Activated CD4-positive, alpha-beta memory T cell treated with anti-CD3 and anti-CD28 coated beads, Interleukin-2, amount 10 ng/mL, durations not matched to agents 7 days and 5 days (primary cell): Measurements from ENCODE around the gene ZNF575. TPM values are rescaled to one million over a fixed set of nuclear protein-coding genes. Genes with fewer than 3 reads are reported as not detected.

Experiments
- CTCF ChIA-PET: fragments of 350-600 bp; sonication (Branson Sonifier 250); formaldehyde crosslinking; loops from one replicate; lab custom pipeline; 2021; ENCODE audit warnings: antibody characterized with exemption, inconsistent platforms; lab: Charles Lee
- POLR2A ChIA-PET: fragments of 350-600 bp; sonication (Branson Sonifier 250); formaldehyde crosslinking; loops from one replicate; lab custom pipeline; 2021; ENCODE audit warnings: antibody characterized with exemption; lab: Charles Lee
- DNase-seq: peaks from one replicate; pipeline ENCODE4 v3.0.0-alpha.2; 2020
- H3K27ac Mint-ChIP-seq: one replicate; pipeline ENCODE4 v1.8.0; 2021; ENCODE audit warnings: mild to moderate bottlenecking, mixed read lengths
- H3K27me3 Mint-ChIP-seq: one replicate; pipeline ENCODE4 v1.8.0; 2021; ENCODE audit warnings: mixed read lengths
- H3K36me3 Mint-ChIP-seq: one replicate; pipeline ENCODE4 v1.8.0; 2021; ENCODE audit warnings: low read depth, mixed read lengths
- H3K4me1 Mint-ChIP-seq: one replicate; pipeline ENCODE4 v1.8.0; 2021; ENCODE audit warnings: mixed read lengths
- H3K4me3 Mint-ChIP-seq: one replicate; pipeline ENCODE4 v1.8.0; 2021; ENCODE audit warnings: mild to moderate bottlenecking, mixed read lengths
- H3K9me3 Mint-ChIP-seq: one replicate; pipeline ENCODE4 v1.8.0; 2021; ENCODE audit warnings: mixed read lengths
- total RNA-seq, 2 experiments: library from RNA; stranded (reverse); gene quantifications; one replicate each; pipeline ENCODE4 v1.2.3, GENCODE V29; 2021

ZNF575 gene
- 1 to 10 TPM; 4.1 to 4.8 TPM for total RNA-seq

DNA sequence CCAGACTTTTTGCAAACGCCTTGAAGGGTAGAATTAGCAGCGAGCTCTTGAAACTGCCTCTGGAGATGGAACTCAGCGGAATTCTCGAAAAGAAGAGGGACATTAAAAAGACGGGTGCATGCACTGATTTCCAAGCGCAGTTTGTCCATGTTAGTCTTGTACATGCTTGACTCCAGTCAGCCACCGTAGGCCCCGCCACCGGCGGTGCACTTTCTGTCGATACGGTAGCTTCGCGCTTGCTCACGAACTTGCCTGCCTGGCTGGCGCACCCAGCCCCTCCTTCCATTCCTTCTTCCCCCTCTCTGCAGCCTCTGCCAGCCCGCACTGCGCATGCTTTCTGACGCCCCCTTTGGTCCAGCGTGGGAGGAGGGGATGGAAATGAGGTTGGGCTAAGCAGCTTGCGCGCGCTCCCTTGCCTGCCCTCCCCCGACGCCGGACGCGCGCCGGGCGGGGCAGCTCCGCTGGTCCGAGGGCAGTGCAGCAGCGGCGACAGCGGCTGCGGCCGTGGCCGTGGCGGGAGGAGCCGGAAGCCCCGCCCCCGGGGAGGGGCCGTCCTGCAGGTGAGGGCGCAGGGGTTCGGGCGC lies at the start of gene ZNF575:
Gene ZNF575 (plus strand): TSS at position 227 of the 584 bp plus-strand sequence. CDS start 1,235 bp downstream, outside the sequence.
- DNase-seq: peak; percentile 89
- POLR2A ChIA-PET: interaction anchor here (0.6 to 3.0 kb wide), 18 partner anchors 9 to 221 kb away, joined by 3 to 27 read pairs (median 4); partner anchors contain the start of genes IRGQ, PHLDB3, PINLYP and SMG9
- H3K4me1 Mint-ChIP-seq: peaks cover 26% of the 10 kb centered on the region
- H3K4me3 Mint-ChIP-seq: peak within 1 kb of the TSS; percentile 86
- no peaks in the 10 kb centered on the region for H3K27me3 Mint-ChIP-seq
- CTCF ChIA-PET: interaction anchor here (0.6 to 3.7 kb wide), 10 partner anchors 8 to 192 kb away, joined by 3 to 27 read pairs (median 5); partner anchors contain the start of gene PLAUR
- H3K36me3 Mint-ChIP-seq: peaks cover 14% of the 10 kb centered on the region
- H3K9me3 Mint-ChIP-seq: no peaks in the 10 kb centered on the region
- H3K27ac Mint-ChIP-seq: peak within 1 kb of the TSS; percentile 98

GRCh38 chr19:43483281-43483680 lies 49.7 kb upstream of the ZNF575 start:
- DNase-seq: no peak
- Mint-ChIP-seq H3K27ac (no peak overlapping the region), H3K4me1 (no peaks in the 10 kb centered on the region), H3K36me3 (no peaks in the 10 kb centered on the region), H3K4me3 (no peak overlapping the region), H3K27me3 (no peaks in the 10 kb centered on the region), H3K9me3 (no peaks in the 10 kb centered on the region)
- CTCF ChIA-PET: interaction anchor here (0.6 to 1.7 kb wide), 3 partner anchors 37 to 54 kb away, joined by 3 to 6 read pairs (median 3); no protein-coding TSS in a partner anchor
- POLR2A ChIA-PET: interaction anchor here (0.9 kb wide), 1 partner anchor 21 kb away, joined by 3 read pairs; no protein-coding TSS in a partner anchor

DNA sequence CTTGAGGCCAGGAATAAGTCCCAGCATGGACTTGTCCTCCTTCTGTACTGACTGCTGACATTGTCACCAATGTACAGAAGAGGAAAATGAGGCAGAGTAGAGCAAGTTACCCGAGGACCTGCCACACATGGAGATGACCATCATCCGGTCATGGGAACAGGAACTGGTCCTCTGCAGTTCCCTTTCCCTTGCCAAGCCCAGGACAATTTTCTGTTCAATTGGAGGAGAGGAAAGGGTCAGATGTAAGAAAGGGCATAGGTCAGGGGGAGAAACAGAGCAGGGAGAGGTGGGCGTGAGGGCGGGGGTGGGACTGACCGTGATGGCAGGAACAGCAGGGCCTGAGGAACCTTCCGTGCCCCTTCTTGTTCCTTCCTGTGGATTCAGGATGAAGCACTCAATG lies 47.0 kb upstream of the ZNF575 start:
- no peak overlapping the region for H3K4me3 Mint-ChIP-seq
- no peaks in the 10 kb centered on the region for H3K36me3 Mint-ChIP-seq
- H3K4me1 Mint-ChIP-seq: no peaks in the 10 kb centered on the region
- no peak for DNase-seq
- H3K27ac Mint-ChIP-seq: no peak overlapping the region
- H3K27me3 Mint-ChIP-seq: no peaks in the 10 kb centered on the region
- ChIA-PET POLR2A (no interaction called here), CTCF (no interaction called here)
- no peaks in the 10 kb centered on the region for H3K9me3 Mint-ChIP-seq

GRCh38 chr19:43486412-43486811 lies 46.6 kb upstream of the ZNF575 start:
- Mint-ChIP-seq H3K27me3 (no peaks in the 10 kb centered on the region), H3K9me3 (no peaks in the 10 kb centered on the region), H3K27ac (no peak overlapping the region), H3K36me3 (no peaks in the 10 kb centered on the region), H3K4me1 (no peaks in the 10 kb centered on the region), H3K4me3 (no peak overlapping the region)
- DNase-seq: no peak
- CTCF ChIA-PET: no interaction called here
- POLR2A ChIA-PET: no interaction called here

DNA sequence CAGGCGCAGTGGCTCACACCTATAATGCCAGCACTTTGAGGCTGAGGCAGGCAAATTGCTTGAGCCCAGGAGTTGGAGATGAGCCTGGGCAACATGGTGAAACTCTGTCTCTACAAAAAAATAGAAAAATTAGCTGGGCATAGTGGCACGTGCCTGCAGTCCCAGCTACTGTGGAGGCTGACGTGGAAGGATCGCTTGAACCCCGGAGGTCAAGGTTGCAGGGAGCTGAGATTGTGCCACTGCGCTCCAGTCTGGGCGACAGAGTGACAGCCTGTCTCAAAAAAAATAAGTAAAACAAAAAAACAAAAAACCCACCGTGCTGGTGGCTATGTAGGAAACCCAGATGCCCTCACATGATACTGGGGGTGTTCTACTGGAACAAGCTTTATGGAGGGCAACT lies 44.8 kb upstream of the ZNF575 start:
- no peak overlapping the region for H3K4me3 Mint-ChIP-seq
- no peaks in the 10 kb centered on the region for H3K9me3 Mint-ChIP-seq
- no peaks in the 10 kb centered on the region for H3K36me3 Mint-ChIP-seq
- H3K27me3 Mint-ChIP-seq: no peaks in the 10 kb centered on the region
- POLR2A ChIA-PET: no interaction called here
- H3K27ac Mint-ChIP-seq: no peak overlapping the region
- no peak for DNase-seq
- CTCF ChIA-PET: no interaction called here
- no peaks in the 10 kb centered on the region for H3K4me1 Mint-ChIP-seq

GRCh38 chr19:43489310-43489709 lies 43.7 kb upstream of the ZNF575 start:
- CTCF ChIA-PET: no interaction called here
- H3K9me3 Mint-ChIP-seq: no peaks in the 10 kb centered on the region
- DNase-seq: no peak

DNA sequence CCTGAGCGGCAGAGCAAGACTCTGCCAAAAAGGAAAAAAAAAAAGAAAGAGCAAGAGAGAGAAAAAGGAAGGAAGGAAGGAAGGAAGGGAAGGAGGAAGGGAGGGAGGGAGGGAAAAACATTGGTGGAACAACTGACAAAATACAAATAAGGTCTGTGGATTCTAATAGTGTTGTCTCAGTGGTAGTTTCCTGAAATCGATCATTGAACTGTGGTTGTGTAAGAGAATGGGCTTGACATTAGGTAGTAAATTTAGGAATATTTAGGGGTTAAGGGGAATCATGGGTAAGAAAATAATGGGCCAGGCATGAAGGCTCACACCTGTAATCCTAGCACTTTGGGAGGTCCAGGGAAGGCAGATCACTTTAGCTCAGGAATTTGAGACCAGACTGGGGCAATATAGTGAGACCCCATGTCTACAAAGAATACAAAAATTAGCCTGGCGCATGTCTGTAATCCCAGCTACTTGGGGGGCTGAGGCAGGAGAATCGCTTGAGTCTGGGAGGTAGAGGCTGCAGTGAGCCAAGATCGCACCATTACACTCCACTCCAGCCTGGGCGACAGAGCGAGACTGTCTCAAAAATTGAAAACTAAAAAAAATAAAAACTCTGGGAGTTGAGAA lies 42.9 kb upstream of the ZNF575 start:
- CTCF ChIA-PET: interaction anchor here (1.1 to 1.4 kb wide), 3 partner anchors 10 to 54 kb away, joined by 3 to 5 read pairs (median 3); no protein-coding TSS in a partner anchor
- no peak overlapping the region for H3K27ac Mint-ChIP-seq

More at GRCh38 chr19:43489310-43489709, 43.7 kb upstream of the ZNF575 start:
- Mint-ChIP-seq H3K4me3 (no peak overlapping the region), H3K27me3 (no peaks in the 10 kb centered on the region), H3K4me1 (no peaks in the 10 kb centered on the region), H3K36me3 (peaks cover under 1% of the 10 kb centered on the region), H3K27ac (no peak overlapping the region)
- POLR2A ChIA-PET: no interaction called here

GRCh38 chr19:43490759-43491158 lies 42.2 kb upstream of the ZNF575 start:
- Mint-ChIP-seq H3K27ac (no peak overlapping the region), H3K36me3 (peaks cover 7% of the 10 kb centered on the region), H3K9me3 (no peaks in the 10 kb centered on the region), H3K4me3 (no peak overlapping the region), H3K4me1 (no peaks in the 10 kb centered on the region), H3K27me3 (no peaks in the 10 kb centered on the region)
- no peak for DNase-seq
- ChIA-PET POLR2A (interaction anchor here (1.2 kb wide), 2 partner anchors 13 to 27 kb away, joined by 3 to 4 read pairs; partner anchors contain the start of gene PHLDB3), CTCF (interaction anchor here (1.1 to 1.4 kb wide), 3 partner anchors 10 to 55 kb away, joined by 3 to 5 read pairs (median 3); no protein-coding TSS in a partner anchor)

More for the DNA sequence above, 42.9 kb upstream of the ZNF575 start:
- Mint-ChIP-seq H3K4me1 (no peaks in the 10 kb centered on the region), H3K36me3 (peaks cover 4% of the 10 kb centered on the region), H3K27me3 (no peaks in the 10 kb centered on the region), H3K4me3 (no peak overlapping the region), H3K9me3 (no peaks in the 10 kb centered on the region)
- DNase-seq: no peak
- POLR2A ChIA-PET: interaction anchor here (1.2 kb wide), 2 partner anchors 14 to 26 kb away, joined by 3 to 4 read pairs; partner anchors contain the start of gene PHLDB3

DNA sequence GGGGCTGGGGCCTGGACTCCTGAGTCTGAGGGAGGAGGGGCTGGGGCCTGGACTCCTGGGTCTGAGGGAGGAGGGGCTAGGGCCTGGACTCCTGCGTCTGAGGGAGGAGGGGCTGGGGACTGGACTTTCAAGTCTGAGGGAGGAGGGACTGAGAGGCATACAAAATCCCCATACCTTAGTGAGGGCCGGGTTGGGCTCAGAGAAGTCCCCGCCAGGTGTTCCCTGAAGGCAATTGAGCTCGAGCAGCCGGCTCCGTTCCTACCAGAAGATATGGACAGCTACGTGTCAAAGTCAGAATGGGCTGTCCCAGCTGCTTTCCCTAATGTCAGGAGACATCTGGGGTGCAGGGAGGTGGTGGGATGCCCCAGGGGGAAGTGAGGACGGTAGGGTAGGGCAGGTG lies 37.9 kb upstream of the ZNF575 start:
- POLR2A ChIA-PET: no interaction called here
- H3K27me3 Mint-ChIP-seq: no peaks in the 10 kb centered on the region

GRCh38 chr19:43496960-43497359 lies 36.0 kb upstream of the ZNF575 start:
- no peak overlapping the region for H3K27ac Mint-ChIP-seq
- DNase-seq: no peak
- H3K4me3 Mint-ChIP-seq: no peak overlapping the region
- peaks cover 1% of the 10 kb centered on the region for H3K4me1 Mint-ChIP-seq
- CTCF ChIA-PET: interaction anchor here (2.0 kb wide), 1 partner anchor 23 kb away, joined by 8 read pairs; no protein-coding TSS in a partner anchor
- H3K36me3 Mint-ChIP-seq: peaks cover 10% of the 10 kb centered on the region
- no peaks in the 10 kb centered on the region for H3K27me3 Mint-ChIP-seq
- no peaks in the 10 kb centered on the region for H3K9me3 Mint-ChIP-seq
- POLR2A ChIA-PET: interaction anchor here (0.9 kb wide), 1 partner anchor 90 kb away, joined by 3 read pairs; no protein-coding TSS in a partner anchor

More for the DNA sequence above, 37.9 kb upstream of the ZNF575 start:
- Mint-ChIP-seq H3K4me1 (no peaks in the 10 kb centered on the region), H3K36me3 (peaks cover 8% of the 10 kb centered on the region), H3K27ac (no peak overlapping the region), H3K9me3 (no peaks in the 10 kb centered on the region), H3K4me3 (no peak overlapping the region)
- no peak for DNase-seq
- CTCF ChIA-PET: interaction anchor here (2.0 kb wide), 1 partner anchor 25 kb away, joined by 8 read pairs; no protein-coding TSS in a partner anchor

GRCh38 chr19:43498233-43498842 lies 34.6 kb upstream of the ZNF575 start:
- peaks cover 15% of the 10 kb centered on the region for H3K36me3 Mint-ChIP-seq
- peaks cover 11% of the 10 kb centered on the region for H3K4me1 Mint-ChIP-seq
- no peaks in the 10 kb centered on the region for H3K27me3 Mint-ChIP-seq
- no peak overlapping the region for H3K4me3 Mint-ChIP-seq
- DNase-seq: no peak
- H3K9me3 Mint-ChIP-seq: no peaks in the 10 kb centered on the region
- POLR2A ChIA-PET: no interaction called here
- no peak overlapping the region for H3K27ac Mint-ChIP-seq
- CTCF ChIA-PET: interaction anchor here (0.8 kb wide), 1 partner anchor 97 kb away, joined by 3 read pairs; no protein-coding TSS in a partner anchor

GRCh38 chr19:43499042-43499441 lies 33.9 kb upstream of the ZNF575 start:
- POLR2A ChIA-PET: no interaction called here
- H3K4me3 Mint-ChIP-seq: no peak overlapping the region
- H3K27ac Mint-ChIP-seq: no peak overlapping the region
- CTCF ChIA-PET: interaction anchor here (0.8 to 1.0 kb wide), 2 partner anchors 52 to 96 kb away, joined by 3 read pairs; no protein-coding TSS in a partner anchor
- peaks cover 17% of the 10 kb centered on the region for H3K4me1 Mint-ChIP-seq
- no peaks in the 10 kb centered on the region for H3K9me3 Mint-ChIP-seq
- no peaks in the 10 kb centered on the region for H3K27me3 Mint-ChIP-seq
- peaks cover 17% of the 10 kb centered on the region for H3K36me3 Mint-ChIP-seq
- no peak for DNase-seq
